AG04449 (cell line): Measurements from ENCODE around the gene PEF1.

Experiments used
- CTCF ChIA-PET: fragments of 350-600 bp; formaldehyde crosslinking; extraction: SDS; loops from one replicate; lab custom pipeline; 2021; ENCODE audit warnings: antibody characterized with exemption; lab: Yijun Ruan, JAX
- POLR2A ChIA-PET: fragments of 400-600, 350-600 bp; formaldehyde crosslinking; extraction: SDS; loops from one replicate; lab custom pipeline; 2020; ENCODE audit warnings: antibody characterized with exemption, inconsistent platforms; lab: Yijun Ruan, JAX
- DNase-seq: peaks from one replicate; pipeline ENCODE4 v3.0.0-alpha.2; 2010; ENCODE audit warnings: low read depth, low spot score
- H3K4me3 ChIP-seq: 2 replicates; pipeline ENCODE4 v1.5.1; 2011; ENCODE audit warnings: low read depth, mild to moderate bottlenecking, control low read depth, low read length
- CTCF ChIP-seq: IDR thresholded peaks from one replicate; pipeline ENCODE4 v1.5.1; 2011; ENCODE audit warnings: mild to moderate bottlenecking, moderate library complexity, low read length, control low read depth, inconsistent platforms; ENCODE audit not compliant: insufficient read depth; ENCODE audit errors: missing control alignments

The PEF1 gene

GRCh38 chr1:31671147-31671546 lies 26.5 kb upstream of the PEF1 start:
- DNase-seq, result no peak
- POLR2A ChIA-PET, result no interaction called here
- CTCF ChIA-PET, result interaction anchor here (0.9 to 5.2 kb wide), 4 partner anchors 9 to 38 kb away, joined by 3 to 39 read pairs (median 4); no protein-coding TSS in a partner anchor
- no peak for TF ChIP-seq CTCF
- no peak overlapping the region for H3K4me3 ChIP-seq

- no peak for TF ChIP-seq CTCF
- H3K4me3 ChIP-seq, result no peak overlapping the region
- CTCF ChIA-PET, result interaction anchor here (1.2 to 2.4 kb wide), 8 partner anchors 8 to 81 kb away, joined by 3 to 10 read pairs (median 4); no protein-coding TSS in a partner anchor
- POLR2A ChIA-PET, result interaction anchor here (0.9 kb wide), 1 partner anchor 118 kb away, joined by 4 read pairs; no protein-coding TSS in a partner anchor
- DNase-seq, result no peak
Observed at GRCh38 chr1:31670593-31670964, 25.9 kb upstream of the PEF1 start.

GRCh38 chr1:31669786-31670592 lies 25.3 kb upstream of the PEF1 start:
- H3K4me3 ChIP-seq, result no peak overlapping the region
- no peak for DNase-seq
- CTCF ChIA-PET, result interaction anchor here (1.2 to 2.4 kb wide), 6 partner anchors 8 to 81 kb away, joined by 3 to 10 read pairs (median 6); no protein-coding TSS in a partner anchor
- POLR2A ChIA-PET, result interaction anchor here (0.9 kb wide), 1 partner anchor 119 kb away, joined by 4 read pairs; no protein-coding TSS in a partner anchor
- peak; percentile 7 for TF ChIP-seq CTCF

- no peak overlapping the region for H3K4me3 ChIP-seq
- CTCF ChIA-PET, result interaction anchor here (1.2 to 2.4 kb wide), 6 partner anchors 8 to 82 kb away, joined by 3 to 10 read pairs (median 6); no protein-coding TSS in a partner anchor
- TF ChIP-seq CTCF, result no peak
- DNase-seq, result no peak
- POLR2A ChIA-PET, result no interaction called here
Observed at GRCh38 chr1:31669433-31669785, 24.7 kb upstream of the PEF1 start.

GRCh38 chr1:31668303-31668883 lies 23.7 kb upstream of the PEF1 start:
- POLR2A ChIA-PET, result no interaction called here
- CTCF ChIA-PET, result interaction anchor here (2.4 to 9.6 kb wide), 3 partner anchors 9 to 78 kb away, joined by 6 to 107 read pairs (median 92); no protein-coding TSS in a partner anchor
- no peak for DNase-seq
- H3K4me3 ChIP-seq, result no peak overlapping the region
- TF ChIP-seq CTCF, result no peak
